Left lobe of liver (tissue), 2 donors: ENCODE results near the gene PAPSS2. TPM values are rescaled to one million over a fixed set of nuclear protein-coding genes. Genes with fewer than 3 reads are reported as not detected.
"Not testable (repeated sequence)": the region's sequence is repeated elsewhere in the genome, so short reads cannot be mapped to it uniquely, and the experiment has no call there.

Source experiments
- ATAC-seq: fragments of 200-7000 bp; cut with Tn5 transposase; one replicate; pipeline ENCODE4 v1.9.1; 2020; ENCODE audit warnings: mild to moderate bottlenecking, moderate library complexity
- DNase-seq: peaks from one replicate; pipeline ENCODE4 v3.0.0-alpha.2; 2020; ENCODE audit warnings: low spot score
- total RNA-seq: library from RNA; stranded (reverse); gene quantifications from one replicate; pipeline ENCODE4 v1.2.1, GENCODE V29; 2021
- donor health status: DM: no; HTN: no; CAD: no; lungs with moderate emphysema.
- donor health status: DM: no; HTN: yes; CAD: no.

The PAPSS2 gene
- total RNA-seq = 120 TPM

GRCh38 chr10:87659571-87660483 lies at the start of gene PAPSS2:
TSS of gene PAPSS2 (plus strand) at chr10:87659878. CDS start at chr10:87659982, 104 bp downstream.
- DNase-seq (peak; percentile 70), ATAC-seq (peak; percentile 66)

- ATAC-seq, DNase-seq: not testable (repeated sequence)
These were observed 48.3 kb upstream of the PAPSS2 start for GRCh38 chr10:87611341-87611740.

- no peak for ATAC-seq
- DNase-seq = no peak
These were observed 47.6 kb upstream of the PAPSS2 start for GRCh38 chr10:87612115-87612514.

GRCh38 chr10:87613751-87614150 lies 45.9 kb upstream of the PAPSS2 start:
- no peak for DNase-seq
- no peak for ATAC-seq

- ATAC-seq = no peak
- DNase-seq = no peak
These were observed 43.8 kb upstream of the PAPSS2 start for GRCh38 chr10:87615856-87616255.

- DNase-seq = no peak
These were observed 42.2 kb upstream of the PAPSS2 start for GRCh38 chr10:87617503-87617902.

GRCh38 chr10:87618566-87619423 lies 40.9 kb upstream of the PAPSS2 start:
- DNase-seq = peak; percentile 85
- peak; percentile 95 for ATAC-seq

More at GRCh38 chr10:87617503-87617902, 42.2 kb upstream of the PAPSS2 start:
- no peak for ATAC-seq

- DNase-seq (no peak), ATAC-seq (no peak)
These were observed 40.0 kb upstream of the PAPSS2 start for GRCh38 chr10:87619705-87620104.

- not testable (repeated sequence) for DNase-seq, ATAC-seq
These were observed 38.2 kb upstream of the PAPSS2 start for GRCh38 chr10:87621440-87621839.

- DNase-seq (no peak), ATAC-seq (no peak)
These were observed 37.2 kb upstream of the PAPSS2 start for GRCh38 chr10:87622314-87623004.

- DNase-seq (no peak), ATAC-seq (no peak)
These were observed 36.5 kb upstream of the PAPSS2 start for GRCh38 chr10:87623191-87623590.

GRCh38 chr10:87625661-87626060 lies 34.0 kb upstream of the PAPSS2 start:
- ATAC-seq = no peak
- no peak for DNase-seq

GRCh38 chr10:87626422-87626892 lies 33.2 kb upstream of the PAPSS2 start:
- DNase-seq (no peak), ATAC-seq (no peak)

GRCh38 chr10:87630171-87630570 lies 29.5 kb upstream of the PAPSS2 start:
- DNase-seq (no peak), ATAC-seq (no peak)

GRCh38 chr10:87632454-87632853 lies 27.2 kb upstream of the PAPSS2 start:
- DNase-seq (no peak), ATAC-seq (peak; percentile 74)

GRCh38 chr10:87634311-87634710 lies 25.4 kb upstream of the PAPSS2 start:
- ATAC-seq (no peak), DNase-seq (no peak)

GRCh38 chr10:87635498-87636312 lies 24.0 kb upstream of the PAPSS2 start:
- DNase-seq = no peak

GRCh38 chr10:87636313-87636915 lies 23.3 kb upstream of the PAPSS2 start:
- peak; percentile 74 for DNase-seq
- peak; percentile 71 for ATAC-seq

More at GRCh38 chr10:87635498-87636312, 24.0 kb upstream of the PAPSS2 start:
- peak; percentile 27 for ATAC-seq

GRCh38 chr10:87639493-87639892 lies 20.2 kb upstream of the PAPSS2 start:
- DNase-seq (no peak), ATAC-seq (no peak)
